Measurements from ENCODE around the gene THSD4. TPM values are rescaled to one million over a fixed set of nuclear protein-coding genes. Genes with fewer than 3 reads are reported as not detected.
A peak's percentile ranks its signal among the peaks of the same experiment; 100 is the strongest.

Gene THSD4
- total RNA-seq, 2 donors from 2014 or later: not detected

- Mint-ChIP-seq H3K27ac (no peak overlapping the region), H3K4me1 (ENCODE audit: low read depth in 2 of 2) (no peaks in the 10 kb centered on the region), H3K9me3 (no peaks in the 10 kb centered on the region), H3K36me3 (no peaks in the 10 kb centered on the region), H3K27me3 (peaks cover 0 to 7% of the 10 kb centered on the region in 2 donors), H3K4me3 (no peak overlapping the region)
- no peak for DNase-seq (ENCODE audit: low spot score)
- no peak for ATAC-seq
Measured at GRCh38 chr15:71773206-71773859, 658.1 kb downstream of the THSD4 start.

- Mint-ChIP-seq H3K4me1 (ENCODE audit: low read depth in 2 of 2) (peaks cover 3 to 8% of the 10 kb centered on the region in 2 donors), H3K27me3 (peaks cover 3 to 17% of the 10 kb centered on the region in 2 donors), H3K36me3 (no peaks in the 10 kb centered on the region), H3K27ac (no peak overlapping the region), H3K4me3 (no peak overlapping the region), H3K9me3 (no peaks in the 10 kb centered on the region)
- DNase-seq (ENCODE audit: low spot score) (no peak), ATAC-seq (no peak)
Measured at GRCh38 chr15:71775856-71776255, 660.6 kb downstream of the THSD4 start.

GRCh38 chr15:71776304-71776703, 661.0 kb downstream of the THSD4 start:
- no peak for DNase-seq (ENCODE audit: low spot score)
- H3K36me3 Mint-ChIP-seq: no peaks in the 10 kb centered on the region

GRCh38 chr15:71777216-71777943, 662.1 kb downstream of the THSD4 start:
- H3K36me3 Mint-ChIP-seq: no peaks in the 10 kb centered on the region
- DNase-seq (ENCODE audit: low spot score) (no peak), ATAC-seq (peak; percentile 4 to 25)
- H3K27me3 Mint-ChIP-seq: peaks cover 10 to 18% of the 10 kb centered on the region in 2 donors
- no peak overlapping the region for H3K27ac Mint-ChIP-seq
- peaks cover 3 to 14% of the 10 kb centered on the region in 2 donors for H3K4me1 Mint-ChIP-seq (ENCODE audit: low read depth in 2 of 2)
- no peak overlapping the region for H3K4me3 Mint-ChIP-seq
- H3K9me3 Mint-ChIP-seq: no peaks in the 10 kb centered on the region

More at GRCh38 chr15:71776304-71776703, 661.0 kb downstream of the THSD4 start:
- ATAC-seq: no peak
- peaks cover 3 to 13% of the 10 kb centered on the region in 2 donors for H3K4me1 Mint-ChIP-seq (ENCODE audit: low read depth in 2 of 2)
- no peaks in the 10 kb centered on the region for H3K9me3 Mint-ChIP-seq
- no peak overlapping the region for H3K4me3 Mint-ChIP-seq
- no peak overlapping the region for H3K27ac Mint-ChIP-seq
- H3K27me3 Mint-ChIP-seq: peaks cover 7 to 19% of the 10 kb centered on the region in 2 donors

GRCh38 chr15:71779073-71779797, 664.0 kb downstream of the THSD4 start:
- Mint-ChIP-seq H3K4me3 (no peak overlapping the region), H3K27me3 (peaks cover 10 to 21% of the 10 kb centered on the region in 2 donors), H3K36me3 (no peaks in the 10 kb centered on the region), H3K4me1 (ENCODE audit: low read depth in 2 of 2) (peaks cover 3 to 14% of the 10 kb centered on the region in 2 donors), H3K9me3 (no peaks in the 10 kb centered on the region), H3K27ac (no peak overlapping the region)
- DNase-seq (ENCODE audit: low spot score): no peak
- no peak for ATAC-seq

GRCh38 chr15:71780115-71780976, 665.1 kb downstream of the THSD4 start:
- Mint-ChIP-seq H3K36me3 (no peaks in the 10 kb centered on the region), H3K27ac (peak overlapping the region in 1 of 2 donors; percentile 9), H3K4me1 (ENCODE audit: low read depth in 2 of 2) (peaks cover 3 to 14% of the 10 kb centered on the region in 2 donors), H3K27me3 (peaks cover 10 to 21% of the 10 kb centered on the region in 2 donors), H3K9me3 (no peaks in the 10 kb centered on the region), H3K4me3 (no peak overlapping the region)
- no peak for DNase-seq (ENCODE audit: low spot score)
- ATAC-seq: peak in 1 of 2 donors; percentile 45

GRCh38 chr15:71781179-71781964, 666.1 kb downstream of the THSD4 start:
- H3K4me3 Mint-ChIP-seq: peak overlapping the region; percentile 20
- peaks cover 18 to 24% of the 10 kb centered on the region in 2 donors for H3K27me3 Mint-ChIP-seq
- no peak for DNase-seq (ENCODE audit: low spot score)
- no peak overlapping the region for H3K27ac Mint-ChIP-seq
- ATAC-seq: peak; percentile 4 to 65
- no peaks in the 10 kb centered on the region for H3K9me3 Mint-ChIP-seq
- H3K36me3 Mint-ChIP-seq: no peaks in the 10 kb centered on the region
- H3K4me1 Mint-ChIP-seq (ENCODE audit: low read depth in 2 of 2): peaks cover 3 to 14% of the 10 kb centered on the region in 2 donors

- peaks cover 3 to 14% of the 10 kb centered on the region in 2 donors for H3K4me1 Mint-ChIP-seq (ENCODE audit: low read depth in 2 of 2)
- no peak for ATAC-seq
- DNase-seq (ENCODE audit: low spot score): no peak
- no peak overlapping the region for H3K27ac Mint-ChIP-seq
- no peaks in the 10 kb centered on the region for H3K36me3 Mint-ChIP-seq
- H3K4me3 Mint-ChIP-seq: no peak overlapping the region
- no peaks in the 10 kb centered on the region for H3K9me3 Mint-ChIP-seq
- H3K27me3 Mint-ChIP-seq: peaks cover 23 to 24% of the 10 kb centered on the region in 2 donors
Measured at GRCh38 chr15:71781965-71782265, 666.6 kb downstream of the THSD4 start.

- no peaks in the 10 kb centered on the region for H3K9me3 Mint-ChIP-seq
- peaks cover 24 to 25% of the 10 kb centered on the region in 2 donors for H3K27me3 Mint-ChIP-seq
- peaks cover 3 to 14% of the 10 kb centered on the region in 2 donors for H3K4me1 Mint-ChIP-seq (ENCODE audit: low read depth in 2 of 2)
- DNase-seq (ENCODE audit: low spot score): no peak
- H3K36me3 Mint-ChIP-seq: no peaks in the 10 kb centered on the region
- no peak for ATAC-seq
- no peak overlapping the region for H3K27ac Mint-ChIP-seq
- H3K4me3 Mint-ChIP-seq: no peak overlapping the region
Measured at GRCh38 chr15:71782422-71783165, 667.3 kb downstream of the THSD4 start.

- peaks cover 3 to 14% of the 10 kb centered on the region in 2 donors for H3K4me1 Mint-ChIP-seq (ENCODE audit: low read depth in 2 of 2)
- H3K27ac Mint-ChIP-seq: no peak overlapping the region
- DNase-seq (ENCODE audit: low spot score): no peak
- no peak overlapping the region for H3K4me3 Mint-ChIP-seq
- H3K36me3 Mint-ChIP-seq: no peaks in the 10 kb centered on the region
- H3K27me3 Mint-ChIP-seq: peaks cover 24 to 25% of the 10 kb centered on the region in 2 donors
- H3K9me3 Mint-ChIP-seq: no peaks in the 10 kb centered on the region
- peak in 1 of 2 donors; percentile 21 for ATAC-seq
Measured at GRCh38 chr15:71784719-71785118, 669.4 kb downstream of the THSD4 start.

GRCh38 chr15:71785996-71786395, 670.7 kb downstream of the THSD4 start:
- H3K36me3 Mint-ChIP-seq: no peaks in the 10 kb centered on the region
- H3K9me3 Mint-ChIP-seq: no peaks in the 10 kb centered on the region
- DNase-seq (ENCODE audit: low spot score) (no peak), ATAC-seq (no peak)
- peaks cover 18 to 21% of the 10 kb centered on the region in 2 donors for H3K27me3 Mint-ChIP-seq
- no peak overlapping the region for H3K4me3 Mint-ChIP-seq
- H3K27ac Mint-ChIP-seq: no peak overlapping the region
- peaks cover 0 to 5% of the 10 kb centered on the region in 2 donors for H3K4me1 Mint-ChIP-seq (ENCODE audit: low read depth in 2 of 2)

- Mint-ChIP-seq H3K4me3 (no peak overlapping the region), H3K27ac (no peak overlapping the region), H3K27me3 (peaks cover 15 to 18% of the 10 kb centered on the region in 2 donors), H3K9me3 (no peaks in the 10 kb centered on the region), H3K4me1 (ENCODE audit: low read depth in 2 of 2) (no peaks in the 10 kb centered on the region), H3K36me3 (no peaks in the 10 kb centered on the region)
- ATAC-seq (no peak), DNase-seq (ENCODE audit: low spot score) (no peak)
Measured at GRCh38 chr15:71786673-71787072, 671.4 kb downstream of the THSD4 start.

Data from natural killer cell treated with Interleukin-12 subunit alpha and Interleukin-12 subunit beta and Interleukin-15 and Interleukin-18, amount 100 ng/mL, for 72 hours (primary cell).